Neural crest cell (in vitro differentiated cells): ENCODE data around the gene PKD2L1. TPM values are rescaled to one million over a fixed set of nuclear protein-coding genes. Genes with fewer than 3 reads are reported as not detected.

Experiments used
- DNase-seq: peaks from one replicate; pipeline ENCODE4 v3.0.0; 2021; ENCODE audit warnings: low read depth, mixed read lengths, low spot score
- H3K27ac Mint-ChIP-seq: one replicate; pipeline ENCODE4 v1.8.0; 2021; ENCODE audit warnings: mild to moderate bottlenecking, mixed read lengths; ENCODE audit not compliant: unreplicated experiment
- H3K27me3 Mint-ChIP-seq: 2 replicates; pipeline ENCODE4 v1.8.0; 2021; ENCODE audit warnings: low read depth, mild to moderate bottlenecking, mixed read lengths
- H3K36me3 Mint-ChIP-seq: 2 replicates; pipeline ENCODE4 v1.8.0; 2021; ENCODE audit warnings: low read depth, mild to moderate bottlenecking, mixed read lengths
- H3K4me1 Mint-ChIP-seq: 2 replicates; pipeline ENCODE4 v1.8.0; 2021; ENCODE audit warnings: mixed read lengths
- H3K4me3 Mint-ChIP-seq: one replicate; pipeline ENCODE4 v1.8.0; 2021; ENCODE audit warnings: mild to moderate bottlenecking, mixed read lengths
- H3K9me3 Mint-ChIP-seq: 2 replicates; pipeline ENCODE4 v1.8.0; 2021; ENCODE audit warnings: mixed read lengths
- CTCF ChIP-seq: fragments of 200-600 bp; sonication (generic); conservative IDR thresholded peaks from 2 replicates; pipeline ENCODE4 v1.5.0; 2021; ENCODE audit warnings: antibody characterized with exemption, mild to moderate bottlenecking
- total RNA-seq: library from RNA; stranded (reverse); gene quantifications from 2 replicates; pipeline ENCODE4 v1.2.1, GENCODE V29; 2021

Gene PKD2L1
- total RNA-seq, 1 donor from 2014 or later = not detected

DNA sequence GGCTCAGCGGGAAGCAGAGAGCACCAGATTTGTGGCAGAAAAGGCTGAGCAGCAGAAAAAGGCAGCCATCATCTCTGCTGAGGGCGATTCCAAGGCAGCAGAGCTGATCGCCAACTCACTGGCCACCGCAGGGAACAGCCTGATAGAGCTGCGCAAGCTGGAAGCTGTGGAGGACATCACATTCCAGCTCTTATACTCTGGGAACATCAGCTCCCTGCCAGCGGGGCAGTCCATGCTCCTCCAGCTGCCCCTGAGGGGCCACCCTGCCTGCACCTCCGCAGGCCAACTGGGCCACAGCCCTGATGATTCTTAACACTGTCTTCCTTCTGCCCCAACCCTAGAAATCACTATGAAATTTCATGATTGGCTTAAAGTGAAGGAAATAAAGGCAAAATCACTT lies 81.2 kb downstream of the PKD2L1 start:
- H3K36me3 Mint-ChIP-seq = peaks cover 2% of the 10 kb centered on the region
- TF ChIP-seq CTCF = no peak

DNA sequence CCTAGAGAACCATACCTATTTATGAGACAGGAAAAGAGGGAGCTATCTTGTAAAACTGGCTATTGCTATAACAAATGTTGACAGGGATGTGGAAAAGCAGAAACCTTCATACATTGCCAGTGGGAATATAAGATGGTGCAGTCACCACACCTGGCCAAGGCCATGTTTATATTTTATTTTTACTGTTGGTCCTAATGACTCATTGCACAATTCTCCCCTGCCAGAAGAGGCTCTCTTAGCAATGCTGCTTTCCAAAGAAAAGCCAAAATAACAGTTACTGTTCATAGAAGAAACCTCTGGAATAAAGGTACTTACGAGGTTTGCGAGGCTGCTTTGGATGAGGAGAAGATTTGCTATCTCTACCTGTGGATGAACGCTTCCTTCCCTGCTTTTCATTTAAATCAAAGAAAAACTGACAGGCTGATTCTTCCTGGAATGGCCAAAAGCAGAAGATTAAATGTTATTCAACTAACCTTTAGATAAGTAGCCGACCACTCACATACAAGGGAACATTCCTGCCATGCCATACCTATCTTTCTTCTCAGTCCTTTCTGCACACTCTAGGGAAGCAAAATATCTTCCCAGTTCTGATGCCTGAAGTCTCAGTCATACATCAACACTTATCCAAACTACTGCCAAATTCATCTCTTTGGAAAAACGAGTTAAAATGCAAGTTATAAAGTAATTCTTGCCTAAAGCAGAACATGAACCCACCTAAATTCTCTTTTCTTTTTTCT lies 84.4 kb downstream of the PKD2L1 start:
- DNase-seq = no peak
- Mint-ChIP-seq H3K27me3 (no peaks in the 10 kb centered on the region), H3K9me3 (no peaks in the 10 kb centered on the region), H3K27ac (no peak overlapping the region), H3K4me1 (no peaks in the 10 kb centered on the region), H3K4me3 (no peak overlapping the region), H3K36me3 (peaks cover 4% of the 10 kb centered on the region)
- TF ChIP-seq CTCF = no peak

More for the DNA sequence above, 81.2 kb downstream of the PKD2L1 start:
- DNase-seq = no peak
- no peak overlapping the region for H3K27ac Mint-ChIP-seq
- no peak overlapping the region for H3K4me3 Mint-ChIP-seq
- H3K4me1 Mint-ChIP-seq = no peaks in the 10 kb centered on the region
- no peaks in the 10 kb centered on the region for H3K9me3 Mint-ChIP-seq
- H3K27me3 Mint-ChIP-seq = no peaks in the 10 kb centered on the region

DNA sequence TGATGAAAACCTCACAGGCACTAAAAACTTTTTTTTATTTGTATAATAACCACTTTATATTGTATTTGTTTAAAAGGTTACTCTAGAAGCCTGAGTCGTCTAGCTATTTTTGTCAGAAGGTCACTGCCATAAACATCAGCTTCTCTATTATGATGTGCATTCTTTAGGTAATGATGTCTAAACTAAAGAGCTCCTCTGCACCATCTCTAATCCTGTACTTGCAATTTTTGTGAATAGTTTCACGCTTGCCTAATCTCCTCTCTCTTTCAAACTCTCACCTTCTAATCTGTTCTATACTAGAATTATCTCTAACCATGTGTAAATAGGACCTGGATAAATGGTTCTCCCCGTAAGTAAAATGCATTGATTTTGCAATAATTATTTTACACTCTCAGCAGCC lies 90.2 kb downstream of the PKD2L1 start:
- no peaks in the 10 kb centered on the region for H3K4me1 Mint-ChIP-seq
- peaks cover 7% of the 10 kb centered on the region for H3K36me3 Mint-ChIP-seq
- H3K27me3 Mint-ChIP-seq = no peaks in the 10 kb centered on the region
- H3K4me3 Mint-ChIP-seq = no peak overlapping the region
- H3K27ac Mint-ChIP-seq = peak overlapping the region; percentile 6
- no peak for DNase-seq
- H3K9me3 Mint-ChIP-seq = no peaks in the 10 kb centered on the region
- TF ChIP-seq CTCF = no peak

GRCh38 chr10:100238429-100238828 lies 91.6 kb downstream of the PKD2L1 start:
- no peaks in the 10 kb centered on the region for H3K9me3 Mint-ChIP-seq
- no peak for DNase-seq
- no peaks in the 10 kb centered on the region for H3K27me3 Mint-ChIP-seq
- H3K27ac Mint-ChIP-seq = no peak overlapping the region
- no peak overlapping the region for H3K4me3 Mint-ChIP-seq
- H3K36me3 Mint-ChIP-seq = peaks cover 6% of the 10 kb centered on the region
- no peaks in the 10 kb centered on the region for H3K4me1 Mint-ChIP-seq
- TF ChIP-seq CTCF = no peak

Other genes with a start within 250 kb of the PKD2L1 start
- gene CPN1, start 248.4 kb downstream of the PKD2L1 start, total RNA-seq = not detected in 2 replicates
- gene ERLIN1, start 144.2 kb downstream of the PKD2L1 start, total RNA-seq = 35.8 and 36.6 TPM in 2 replicates
- 21.4 and 24.4 TPM in 2 replicates for gene CHUK, start 100.6 kb downstream of the PKD2L1 start, total RNA-seq
- 29.2 and 33.2 TPM in 2 replicates for gene CWF19L1, start 62.6 kb downstream of the PKD2L1 start, total RNA-seq
- 32.9 and 37.5 TPM in 2 replicates for gene BLOC1S2, start 43.5 kb downstream of the PKD2L1 start, total RNA-seq
- gene SCD, start 17.0 kb upstream of the PKD2L1 start, total RNA-seq = 969 and 975 TPM in 2 replicates
- gene WNT8B, start 132.8 kb upstream of the PKD2L1 start, total RNA-seq = 3.8 and 4.2 TPM in 2 replicates
- 18.1 and 18.7 TPM in 2 replicates for gene SEC31B, start 189.6 kb upstream of the PKD2L1 start, total RNA-seq
- 200 and 235 TPM in 2 replicates for gene NDUFB8, start 199.6 kb upstream of the PKD2L1 start, total RNA-seq
- gene HIF1AN, start 205.7 kb upstream of the PKD2L1 start, total RNA-seq = 55.7 and 62.9 TPM in 2 replicates